Raji (cell line): ENCODE data around the gene PSORS1C2.

Experiments used
- POLR2A ChIP-seq: IDR thresholded peaks from 2 replicates; pipeline ENCODE4 v1.6.1; 2011; ENCODE audit warnings: low read depth, low read length, control low read depth; ENCODE audit not compliant: insufficient read depth

PSORS1C2 gene

GRCh38 chr6:31169123-31169857 lies 30.4 kb upstream of the PSORS1C2 start:
- TF ChIP-seq POLR2A, result no peak

GRCh38 chr6:31168606-31169005 lies 29.7 kb upstream of the PSORS1C2 start:
- no peak for TF ChIP-seq POLR2A

GRCh38 chr6:31165986-31166385 lies 27.1 kb upstream of the PSORS1C2 start:
- no peak for TF ChIP-seq POLR2A

GRCh38 chr6:31163922-31164321 lies 25.1 kb upstream of the PSORS1C2 start:
- no peak for TF ChIP-seq POLR2A

GRCh38 chr6:31162463-31163165 lies 23.7 kb upstream of the PSORS1C2 start:
- TF ChIP-seq POLR2A, result no peak

GRCh38 chr6:31161216-31162126 lies 22.6 kb upstream of the PSORS1C2 start:
- TF ChIP-seq POLR2A, result no peak

GRCh38 chr6:31158863-31159855 lies 20.3 kb upstream of the PSORS1C2 start:
- no peak for TF ChIP-seq POLR2A

- peak; percentile 47 for TF ChIP-seq POLR2A
Measured at GRCh38 chr6:31158140-31158862, 19.4 kb upstream of the PSORS1C2 start, which contains the start of gene TCF19. TCF19 (plus strand) TSS chr6:31158589; CDS start chr6:31159470, 881 bp downstream.

GRCh38 chr6:31157513-31158139 lies 18.8 kb upstream of the PSORS1C2 start, which contains the start of gene CCHCR1:
CCHCR1 (minus strand) TSS chr6:31157802; CDS start chr6:31157600, 202 bp downstream.
- TF ChIP-seq POLR2A, result no peak; the same call in 1 of the 2 replicates

GRCh38 chr6:31156641-31157040 lies 17.8 kb upstream of the PSORS1C2 start:
- no peak for TF ChIP-seq POLR2A

GRCh38 chr6:31154436-31154835 lies 15.6 kb upstream of the PSORS1C2 start:
- TF ChIP-seq POLR2A, result no peak

- TF ChIP-seq POLR2A, result no peak
Measured at GRCh38 chr6:31152781-31153180, 13.9 kb upstream of the PSORS1C2 start.
